ENCODE measurements around the gene BZW2.

- TF ChIP-seq CTCF (IDR thresholded peaks at IDR 0.05) (no peak), EP300 (IDR thresholded peaks at IDR 0.05) (no peak), POLR2A (IDR thresholded peaks at IDR 0.05) (no peak)
Observed at GRCh38 chr7:16599860-16600259, 46.1 kb upstream of the BZW2 start.
